NCI-H2029 (cell line): ENCODE data around the gene NCCRP1.

ENCODE experiments used
- DNase-seq: peaks from one replicate; lab custom pipeline; 2025; lab: John Stamatoyannopoulos, UW

NCCRP1 gene

DNA sequence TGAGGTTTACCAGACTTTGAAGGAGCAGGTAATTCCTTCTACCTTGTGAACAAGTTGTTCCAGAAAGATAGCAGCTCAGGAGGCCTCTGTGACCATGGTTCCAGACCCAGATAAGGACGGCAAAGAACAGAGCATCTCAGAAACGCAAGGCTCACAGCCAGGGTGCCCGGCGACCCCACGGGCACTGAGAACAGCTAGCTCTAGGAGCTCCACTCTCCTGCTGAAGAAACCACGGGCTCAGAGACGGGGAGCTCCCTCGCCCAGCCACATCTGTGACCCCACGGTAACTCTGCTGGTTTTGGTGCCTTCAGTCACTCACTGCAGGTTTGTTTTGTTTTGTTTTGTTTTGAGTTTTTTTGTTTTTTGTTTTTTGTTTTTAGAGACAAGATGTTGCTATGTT lies 16.0 kb upstream of the NCCRP1 start:
- no peak for DNase-seq

GRCh38 chr19:39181500-39182173 lies 15.1 kb upstream of the NCCRP1 start:
- DNase-seq: no peak

DNA sequence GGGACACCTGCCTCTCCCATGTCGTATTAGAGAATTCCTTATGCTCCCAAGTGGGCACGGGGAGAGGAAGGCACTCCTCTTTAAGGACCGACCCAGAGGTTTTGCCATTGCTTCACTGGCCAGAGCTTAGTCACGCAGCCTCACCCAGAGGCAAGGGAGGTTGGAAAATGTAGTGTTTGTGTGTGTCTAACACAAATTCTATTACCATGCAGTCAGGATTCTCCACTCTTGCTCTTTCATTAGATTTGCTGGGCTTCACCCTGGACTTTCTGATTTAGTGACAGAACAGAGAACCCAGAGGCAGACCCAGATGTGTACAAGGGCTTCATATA lies 14.6 kb upstream of the NCCRP1 start:
- DNase-seq: no peak

GRCh38 chr19:39183104-39183503 lies 13.7 kb upstream of the NCCRP1 start:
- no peak for DNase-seq

DNA sequence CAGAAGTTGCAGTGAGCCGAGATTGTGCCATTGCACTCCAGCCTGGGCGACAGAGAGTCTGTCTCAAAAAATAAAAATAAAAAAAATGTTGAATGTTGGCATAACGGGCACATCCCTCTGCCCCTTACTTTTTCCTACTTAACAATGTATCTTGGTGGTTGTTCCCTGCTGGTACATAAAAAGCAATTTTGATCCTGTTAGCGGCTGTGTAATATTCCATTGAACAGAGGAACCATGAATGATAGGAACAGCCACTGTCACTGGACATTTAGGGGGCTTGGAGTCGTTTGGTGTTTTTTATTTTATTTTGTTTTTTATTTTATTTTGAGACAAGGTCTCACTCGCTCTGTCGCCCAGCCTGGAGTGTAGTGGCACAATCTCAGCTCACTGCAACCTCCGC lies 10.4 kb upstream of the NCCRP1 start:
- DNase-seq: no peak

DNA sequence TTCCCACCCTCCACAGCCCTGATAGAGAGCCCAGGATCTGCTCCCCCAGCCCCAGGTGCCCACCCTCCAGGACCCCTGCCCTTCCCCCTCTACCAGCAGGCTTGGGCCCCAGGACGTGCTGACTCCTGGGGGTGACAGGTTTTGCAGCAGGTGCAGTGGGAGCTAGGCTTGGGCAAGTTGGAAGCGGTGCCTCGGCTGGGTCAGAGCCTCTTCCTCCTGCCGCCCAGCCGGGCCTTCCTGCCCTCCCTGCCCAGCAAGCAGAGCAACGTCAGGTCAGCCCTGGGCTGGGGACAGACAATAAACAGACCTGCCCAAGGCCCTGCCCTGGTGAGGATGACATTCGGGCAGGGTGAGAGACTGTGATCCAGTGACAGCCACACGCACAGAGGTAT lies 9.2 kb upstream of the NCCRP1 start:
- no peak for DNase-seq

GRCh38 chr19:39188960-39189359 lies 7.8 kb upstream of the NCCRP1 start:
- DNase-seq: no peak

GRCh38 chr19:39190768-39191167 lies 6.0 kb upstream of the NCCRP1 start:
- DNase-seq: no peak

GRCh38 chr19:39192846-39193245 lies 3.9 kb upstream of the NCCRP1 start:
- no peak for DNase-seq

DNA sequence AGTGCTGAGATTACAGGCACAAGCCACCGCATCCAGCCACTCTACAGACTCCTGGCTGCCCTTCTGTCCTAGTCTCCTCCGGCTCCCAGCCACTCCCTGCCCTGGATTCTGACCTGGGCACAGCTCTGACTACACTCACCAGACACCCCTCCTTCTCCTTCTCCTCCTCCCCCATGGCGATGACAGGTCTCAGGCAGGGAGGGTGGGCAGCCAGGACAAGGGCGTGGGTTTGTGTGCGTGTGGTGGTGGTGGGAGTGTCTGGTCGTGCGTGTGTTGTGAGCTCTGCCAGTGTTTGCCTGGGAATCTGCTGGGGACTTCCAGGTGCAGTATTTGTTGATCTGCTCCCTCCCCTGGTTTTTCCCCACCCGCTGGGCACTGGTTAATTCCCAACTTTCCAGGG lies 3.0 kb upstream of the NCCRP1 start:
- no peak for DNase-seq

GRCh38 chr19:39194832-39195542 lies 1.8 kb upstream of the NCCRP1 start:
- DNase-seq: no peak

GRCh38 chr19:39195755-39196154 lies 1.0 kb upstream of the NCCRP1 start:
- DNase-seq: no peak

DNA sequence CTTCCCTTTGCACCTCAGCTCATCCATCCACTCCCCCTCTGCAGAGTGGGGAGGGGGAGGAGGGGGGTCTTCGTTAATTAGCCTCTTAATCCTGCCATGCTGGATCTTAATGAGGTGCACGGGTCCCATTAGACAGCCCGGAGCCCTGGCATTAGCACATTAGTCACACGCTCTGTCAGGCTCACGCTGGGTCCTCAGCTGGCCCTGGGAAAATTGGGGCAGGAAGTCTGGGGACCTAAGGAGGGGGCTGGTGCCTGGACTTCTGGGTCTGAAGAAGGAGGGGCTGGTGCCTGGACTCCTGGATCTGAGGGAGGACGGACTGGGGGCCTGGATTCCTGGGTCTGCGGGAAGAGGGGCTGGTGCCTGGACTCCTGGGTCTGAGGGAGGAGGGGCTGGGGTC lies 444 bp upstream of the NCCRP1 start:
- DNase-seq: no peak

DNA sequence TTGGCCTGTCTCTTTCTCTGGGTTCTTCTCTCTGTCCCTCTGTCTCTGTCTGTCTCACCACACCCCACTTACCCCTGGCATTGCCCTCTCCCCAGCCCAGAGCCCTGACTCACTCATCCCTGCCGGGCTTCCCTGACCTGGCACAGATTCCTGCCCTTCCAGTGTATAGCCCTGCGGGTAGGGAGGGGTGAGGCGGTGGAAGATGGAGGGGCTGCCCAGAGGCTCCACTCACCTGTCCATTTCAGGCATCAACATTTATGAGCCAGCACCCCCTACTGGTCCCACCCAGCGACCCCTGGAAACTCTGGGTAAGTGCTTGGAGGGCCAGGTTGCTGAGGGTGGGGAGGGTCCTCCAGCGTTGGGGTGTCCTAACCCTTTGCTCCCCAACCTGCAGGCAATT lies 1.0 kb downstream of the NCCRP1 start:
- DNase-seq: no peak

- no peak for DNase-seq
These were observed 2.3 kb downstream of the NCCRP1 start for GRCh38 chr19:39199025-39199424.

DNA sequence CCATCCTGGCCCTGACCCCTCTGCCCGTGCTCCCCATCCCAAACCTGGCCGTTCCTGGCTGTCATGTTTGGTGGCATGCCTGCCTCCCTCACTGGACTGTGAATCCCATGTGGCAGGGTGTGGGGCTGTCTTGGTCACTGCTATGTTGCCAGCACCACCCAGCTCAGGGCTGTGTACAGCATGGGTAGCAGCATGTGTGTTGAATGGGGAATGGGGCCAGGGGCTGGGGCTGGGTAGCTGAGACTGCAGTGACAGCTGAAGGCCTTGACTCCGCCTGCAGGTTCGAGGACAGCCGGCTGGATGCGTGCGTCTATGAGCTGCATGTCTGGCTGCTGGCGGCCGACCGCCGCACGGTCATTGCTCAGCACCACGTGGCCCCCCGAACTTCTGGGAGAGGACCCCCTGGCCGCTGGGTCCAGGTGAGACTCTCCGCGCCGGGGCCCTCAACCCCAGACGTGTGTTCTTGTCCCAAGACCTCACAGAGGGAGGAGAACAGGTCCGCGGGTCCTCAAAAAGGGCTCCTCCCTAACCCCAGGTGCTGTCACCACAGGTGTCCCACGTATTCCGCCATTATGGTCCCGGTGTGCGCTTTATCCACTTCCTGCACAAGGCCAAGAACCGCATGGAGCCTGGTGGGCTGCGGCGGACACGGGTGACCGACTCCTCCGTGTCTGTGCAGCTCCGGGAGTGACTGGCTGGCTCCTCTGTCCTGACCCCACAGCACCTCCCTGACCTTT lies 3.5 kb downstream of the NCCRP1 start:
- no peak for DNase-seq

DNA sequence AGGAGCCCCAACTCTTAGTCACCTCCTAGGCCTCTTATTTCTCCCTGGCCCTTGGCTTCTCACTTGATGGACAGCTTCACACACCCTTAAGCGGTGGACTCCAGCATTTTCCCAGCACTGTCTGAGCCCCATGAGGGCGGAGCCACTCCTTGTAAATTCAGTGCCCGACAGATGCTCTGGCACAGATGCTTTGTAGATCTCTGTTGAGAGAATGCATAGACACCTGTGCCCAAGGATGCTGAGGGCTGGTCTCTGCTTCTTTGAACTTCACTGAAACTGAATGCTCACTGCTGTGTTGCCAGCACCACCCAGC lies 4.0 kb downstream of the NCCRP1 start:
- DNase-seq: no peak

GRCh38 chr19:39202998-39203355 lies 6.2 kb downstream of the NCCRP1 start:
- no peak for DNase-seq

DNA sequence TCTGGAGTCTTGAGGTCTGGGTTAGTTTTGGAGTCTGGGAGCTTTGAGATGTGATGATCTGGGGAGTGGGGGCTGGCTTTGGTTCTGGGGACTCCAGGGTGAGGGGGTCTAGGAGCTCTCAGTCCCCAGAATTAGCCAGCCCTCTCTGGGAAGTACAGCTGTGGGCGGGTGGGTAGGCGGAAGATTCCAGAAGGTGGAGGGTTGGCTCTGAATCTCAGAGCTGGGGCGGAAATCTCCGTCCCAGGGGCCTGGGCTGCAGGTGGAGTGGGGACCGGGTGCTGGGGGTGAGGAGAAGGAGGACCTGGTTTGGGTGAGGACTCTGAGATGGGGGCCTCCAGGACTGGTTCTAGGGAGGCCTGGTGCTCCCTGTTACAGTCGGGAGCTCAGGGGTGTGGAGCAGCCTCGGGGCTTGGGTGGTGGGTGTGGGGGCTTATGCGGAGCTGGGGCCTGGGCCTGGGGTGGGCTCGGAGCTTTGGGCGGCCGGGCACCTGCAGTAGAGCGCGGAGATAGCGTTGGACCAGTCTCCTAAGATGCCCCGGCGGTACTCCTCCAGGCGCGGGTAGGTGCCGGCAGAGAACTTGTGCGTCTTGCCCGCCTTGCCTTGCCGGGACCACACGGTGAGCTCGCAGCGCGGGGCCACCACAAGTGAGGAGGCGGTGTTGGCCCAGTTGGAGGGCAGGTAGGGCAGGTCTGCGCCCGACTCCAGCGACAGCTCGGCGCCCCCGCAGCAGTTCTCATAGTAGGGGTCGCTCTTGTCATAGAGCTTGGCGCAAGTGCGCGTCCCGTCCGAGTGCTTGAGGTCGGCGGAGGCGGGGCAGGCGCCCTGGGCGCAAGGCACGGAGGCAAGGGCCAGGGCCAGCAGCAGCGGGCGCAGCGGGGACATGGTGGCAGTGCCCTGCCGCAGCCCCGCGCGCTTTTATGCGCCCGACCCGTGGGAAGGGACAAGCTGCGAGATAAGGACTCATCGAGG lies 6.9 kb downstream of the NCCRP1 start, which contains the start of gene SYCN:
Gene SYCN, minus strand, starts transcription at position 892 of the 970 bp plus-strand sequence. Its CDS starts 9 bp downstream, at position 883.
- DNase-seq: no peak

GRCh38 chr19:39205449-39205764 lies 8.6 kb downstream of the NCCRP1 start:
- DNase-seq: no peak

GRCh38 chr19:39206122-39206521 lies 9.4 kb downstream of the NCCRP1 start:
- DNase-seq: no peak

DNA sequence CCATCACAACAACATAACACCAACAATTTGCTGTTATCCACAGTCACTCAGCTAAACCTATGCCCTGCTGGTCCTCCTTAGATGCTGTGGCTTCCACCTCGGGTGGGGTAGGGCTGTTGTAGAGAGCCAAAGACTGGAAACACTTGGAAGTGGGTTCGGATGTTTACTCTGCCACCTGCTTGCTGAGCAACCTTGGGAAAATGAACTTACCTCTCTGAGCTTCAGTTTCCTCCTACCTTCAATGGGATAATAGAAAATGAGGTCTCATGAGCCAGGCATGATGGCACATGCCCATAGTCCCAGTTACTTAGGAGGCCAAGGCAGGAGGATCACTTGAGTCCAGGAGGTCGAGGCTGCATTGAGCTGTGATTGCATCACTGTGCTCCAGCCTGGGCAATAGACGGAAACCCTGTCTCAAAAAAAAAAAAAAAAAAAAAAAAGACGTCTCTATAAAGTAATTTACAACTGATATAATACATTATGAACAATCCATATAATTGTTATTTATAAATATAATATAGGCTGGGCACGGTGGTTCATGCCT lies 10.6 kb downstream of the NCCRP1 start:
- no peak for DNase-seq
